Activated CD8-positive, alpha-beta memory T cell treated with anti-CD3 and anti-CD28 coated beads, Interleukin-2, amount 50 U/mL, for 1 hour (primary cell): Measurements from ENCODE around the gene ASTN2.

Experiments
- DNase-seq: peaks from one replicate; pipeline ENCODE4 v3.0.0-alpha.2; 2020; ENCODE audit errors: extremely low read depth

The ASTN2 gene

DNA sequence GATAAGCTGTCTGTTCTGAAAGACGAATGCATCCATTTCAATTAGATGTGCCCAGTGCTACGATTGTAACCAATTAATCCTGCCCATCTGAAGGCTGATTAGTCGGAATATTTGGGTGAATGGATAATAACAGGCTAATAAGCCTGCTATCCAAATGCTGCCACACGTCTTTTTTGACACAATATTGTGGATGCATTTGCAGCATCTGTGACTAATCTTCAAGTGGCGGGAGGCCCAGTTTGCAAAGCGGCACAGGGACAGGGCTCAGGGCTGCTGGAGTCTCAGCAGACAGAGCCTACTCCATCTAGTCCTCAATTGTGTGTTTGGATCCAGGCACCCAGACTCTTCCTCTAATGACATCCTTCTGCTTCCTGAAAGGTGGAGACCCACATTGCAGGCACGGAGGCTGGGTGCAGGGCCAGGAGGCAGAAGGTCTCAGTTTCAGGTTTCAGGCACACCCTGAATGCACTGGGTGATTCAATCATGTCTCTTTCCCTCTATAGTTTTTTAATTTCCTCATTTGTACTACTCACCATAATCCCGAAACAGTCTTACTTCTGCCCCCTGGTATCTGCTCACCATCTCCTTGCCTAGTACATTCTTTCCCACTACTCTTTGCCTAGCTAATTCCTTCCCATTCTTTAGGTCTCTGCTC, 169.6 kb downstream of the ASTN2 start:
- no peak for DNase-seq

DNA sequence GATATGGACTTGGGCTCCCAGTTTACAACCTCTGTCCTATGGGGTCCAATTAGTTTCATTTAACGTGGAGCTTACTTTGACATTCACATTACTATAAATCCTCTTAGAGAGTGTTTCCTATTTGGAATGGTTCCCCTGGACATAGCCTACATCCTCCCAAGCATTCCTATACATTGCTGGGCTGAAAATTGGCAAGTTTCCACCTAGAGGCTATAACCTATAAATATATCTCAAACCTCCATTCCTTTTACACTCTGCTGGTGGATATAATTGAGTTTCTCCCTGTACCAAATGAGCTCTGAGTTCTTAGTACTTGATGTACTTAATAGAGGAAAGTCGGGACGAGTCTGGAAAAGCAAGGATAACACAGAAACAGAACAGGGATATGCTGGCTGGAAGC, 172.8 kb downstream of the ASTN2 start:
- no peak for DNase-seq

DNA sequence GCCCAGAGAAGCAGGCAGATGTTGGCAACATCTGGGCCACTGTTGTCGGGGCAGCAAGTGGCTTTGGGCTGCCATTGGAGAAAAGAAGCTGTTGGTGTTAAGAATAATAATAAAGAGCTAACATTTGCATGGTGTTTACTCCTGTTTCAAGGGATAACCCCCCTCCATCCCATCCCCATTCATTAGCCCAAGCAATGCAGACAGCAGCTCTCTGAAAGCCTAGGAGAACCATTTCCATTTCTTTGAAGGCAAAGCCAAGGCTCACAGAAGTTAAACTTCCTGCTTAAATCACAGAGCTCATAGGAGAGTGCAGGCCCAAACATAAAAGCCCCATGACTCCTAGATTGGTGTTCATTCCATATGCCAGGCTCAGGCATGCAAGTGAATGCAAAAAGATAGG, 175.4 kb downstream of the ASTN2 start:
- DNase-seq = no peak

GRCh38 chr9:117234103-117234502, 180.8 kb downstream of the ASTN2 start:
- DNase-seq = no peak

DNA sequence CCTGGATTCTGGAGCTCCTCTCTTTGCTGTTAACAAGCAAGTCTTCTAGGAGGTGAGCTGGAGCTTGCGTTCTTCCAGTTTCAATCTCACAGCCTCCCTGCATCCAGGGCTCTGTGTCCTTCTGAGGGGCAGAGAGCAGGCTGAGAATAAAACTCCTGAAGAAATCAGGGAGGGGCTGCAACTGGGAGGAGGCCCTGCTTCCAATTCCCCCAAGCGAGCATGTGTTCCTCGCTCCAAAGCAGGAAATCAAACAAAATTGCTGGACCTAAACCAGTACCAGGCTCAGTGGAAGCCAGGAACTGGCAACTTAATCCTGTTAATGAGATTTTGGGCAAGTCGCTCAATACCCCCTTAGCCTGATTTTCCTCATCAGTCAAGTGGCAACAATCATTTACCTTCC, 181.8 kb downstream of the ASTN2 start:
- DNase-seq = no peak

DNA sequence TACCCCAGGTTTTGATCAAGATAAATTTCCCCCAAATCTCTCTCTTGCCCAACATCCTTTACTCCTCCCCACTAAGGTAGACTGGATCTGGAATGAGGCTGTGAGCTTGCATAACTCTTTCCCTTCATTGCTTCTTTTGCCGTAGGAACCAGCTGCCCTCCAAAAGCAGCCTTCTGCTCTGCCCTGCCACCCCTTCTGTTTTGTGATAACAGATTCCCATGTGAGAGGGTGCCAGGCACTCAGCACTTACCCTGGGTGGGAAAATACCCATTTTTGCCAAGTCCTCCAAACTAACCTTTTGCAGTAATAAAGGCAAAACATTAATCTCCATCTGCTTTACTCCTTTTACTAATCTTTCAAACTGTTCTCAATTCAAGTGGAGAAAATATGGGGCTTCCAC, 182.6 kb downstream of the ASTN2 start:
- no peak for DNase-seq

DNA sequence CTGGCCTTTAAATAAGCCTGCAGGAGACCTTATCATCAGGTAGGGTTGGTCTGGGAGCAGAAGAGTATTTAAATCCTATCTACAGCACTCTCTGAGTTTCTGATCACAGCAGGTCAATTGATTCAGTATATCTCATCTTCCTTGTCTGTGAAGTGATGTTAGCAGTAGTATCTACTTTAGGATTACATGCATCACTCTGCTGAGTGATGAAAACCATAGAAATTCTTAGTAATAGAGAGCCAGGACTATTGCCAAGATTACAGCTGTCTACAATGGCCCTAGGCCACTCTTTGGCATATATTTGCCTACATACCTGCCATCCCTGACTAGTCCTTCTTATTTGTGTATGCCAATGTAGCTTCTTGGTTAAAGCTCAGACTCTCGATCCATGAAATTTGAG, 183.8 kb downstream of the ASTN2 start:
- no peak for DNase-seq

DNA sequence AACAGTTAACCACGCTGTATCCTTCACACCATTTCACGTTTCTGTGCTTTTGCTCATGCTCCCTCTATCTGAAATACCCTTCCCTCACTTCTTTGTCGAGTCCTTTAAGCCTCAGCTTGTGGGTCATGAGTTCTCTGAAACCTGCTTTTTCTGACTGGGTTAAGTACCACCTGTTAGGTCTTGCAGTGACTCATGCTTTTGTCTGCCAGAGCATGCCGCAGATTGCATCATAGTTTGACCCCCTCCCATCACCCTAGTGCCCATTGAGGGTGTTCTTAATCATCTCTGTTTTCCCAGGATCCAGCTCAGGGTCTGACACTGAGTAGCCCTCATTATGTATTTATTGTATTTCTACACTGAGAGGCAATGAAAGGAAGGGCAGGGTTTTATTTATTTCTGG, 190.2 kb downstream of the ASTN2 start:
- DNase-seq = no peak

GRCh38 chr9:117218951-117219350, 195.9 kb downstream of the ASTN2 start:
- DNase-seq = no peak

GRCh38 chr9:117214416-117214815, 200.4 kb downstream of the ASTN2 start:
- no peak for DNase-seq

DNA sequence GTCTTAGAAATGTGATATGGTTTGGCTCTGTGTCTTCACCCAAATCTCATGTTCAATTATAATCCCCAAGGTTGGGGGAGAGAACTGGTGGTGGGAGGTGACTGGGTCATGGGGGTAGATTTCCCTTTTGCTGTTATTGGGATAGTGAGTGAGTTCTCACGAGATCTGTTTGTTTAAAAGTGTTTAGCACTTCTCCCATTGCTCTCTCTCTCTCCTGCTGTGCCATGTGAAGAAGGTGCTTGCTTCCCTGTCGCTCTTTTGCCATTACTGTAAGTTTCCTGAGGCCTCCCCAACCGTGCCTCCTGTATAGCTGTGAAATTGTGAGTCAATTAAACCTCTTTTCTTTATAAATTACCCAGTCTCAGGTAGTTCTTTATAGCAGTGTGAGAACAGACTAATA, 203.6 kb downstream of the ASTN2 start:
- no peak for DNase-seq

DNA sequence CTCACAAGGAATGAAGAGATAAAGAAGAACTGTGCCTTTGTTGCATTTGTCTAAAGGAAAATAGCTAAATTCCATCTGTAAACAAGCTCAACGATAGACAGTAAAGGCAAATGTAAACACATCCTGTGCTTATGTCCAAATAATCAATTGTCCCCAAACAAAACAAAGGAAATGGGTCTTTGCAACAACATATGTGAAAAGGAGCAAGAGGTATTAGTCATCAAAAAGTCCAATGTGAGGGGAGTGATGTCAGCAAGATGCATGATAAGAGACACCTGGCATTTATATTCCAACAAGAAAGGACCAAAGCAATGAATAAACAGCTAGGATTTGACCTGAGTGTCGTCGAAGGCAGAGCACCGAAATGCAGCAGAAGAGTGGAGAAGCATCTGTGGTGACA, 209.1 kb downstream of the ASTN2 start:
- no peak for DNase-seq

DNA sequence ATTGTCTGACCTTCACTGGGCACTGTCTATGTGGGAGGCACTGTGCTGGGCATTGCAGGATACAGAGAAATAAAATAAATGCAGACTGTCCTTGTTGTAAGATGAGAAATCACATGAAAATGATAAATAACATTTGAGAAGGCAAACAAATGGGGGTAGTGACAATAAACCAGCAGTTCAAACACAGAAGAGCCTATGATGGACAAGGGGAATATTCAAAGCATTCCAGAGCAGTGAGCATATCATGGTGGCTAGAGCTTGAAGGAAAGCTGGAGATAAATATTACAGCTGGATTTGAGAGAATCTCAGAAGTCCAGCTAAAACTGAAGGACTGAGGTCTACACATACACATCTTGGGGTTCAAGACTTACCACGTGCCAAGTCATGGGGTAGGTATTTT, 209.9 kb downstream of the ASTN2 start:
- DNase-seq = no peak

DNA sequence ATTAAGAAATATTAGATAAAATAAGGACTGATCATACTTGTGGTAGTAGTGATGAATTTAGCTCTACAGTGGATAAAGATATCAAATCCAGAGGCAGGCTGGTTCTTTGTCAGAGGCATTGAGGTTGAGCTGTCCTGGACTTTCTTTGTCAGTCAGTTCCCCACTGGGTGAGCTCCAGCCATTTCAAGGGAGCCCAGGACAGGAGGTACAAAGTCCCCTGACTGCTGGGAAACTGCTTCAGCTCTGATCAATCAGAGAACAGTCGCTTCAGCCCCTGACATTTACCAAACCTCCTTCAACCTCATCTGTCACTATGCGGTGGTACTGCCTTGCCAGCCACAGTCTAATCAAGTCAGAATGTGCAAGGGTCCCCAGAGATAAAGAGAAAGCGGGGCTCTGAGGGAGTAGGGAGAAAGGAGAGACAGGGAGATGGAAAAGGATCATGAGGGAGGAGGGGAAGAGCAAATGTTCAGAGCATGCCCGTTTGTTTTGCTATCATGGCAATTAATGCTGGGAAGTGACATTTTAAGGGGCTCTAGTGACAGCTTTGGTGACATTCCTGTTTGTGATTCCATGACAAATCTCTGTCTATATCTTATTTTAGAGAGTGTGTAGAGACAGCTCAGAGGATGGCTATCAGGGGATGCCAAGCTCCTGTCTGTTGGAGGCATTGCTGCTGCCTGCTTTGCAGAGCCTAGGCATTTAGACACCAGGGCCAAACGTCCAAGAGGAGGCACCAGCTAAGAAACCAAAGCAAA, 223.2 kb downstream of the ASTN2 start:
- no peak for DNase-seq

GRCh38 chr9:117189121-117189520, 225.7 kb downstream of the ASTN2 start:
- no peak for DNase-seq

GRCh38 chr9:117188394-117188793, 226.5 kb downstream of the ASTN2 start:
- no peak for DNase-seq

DNA sequence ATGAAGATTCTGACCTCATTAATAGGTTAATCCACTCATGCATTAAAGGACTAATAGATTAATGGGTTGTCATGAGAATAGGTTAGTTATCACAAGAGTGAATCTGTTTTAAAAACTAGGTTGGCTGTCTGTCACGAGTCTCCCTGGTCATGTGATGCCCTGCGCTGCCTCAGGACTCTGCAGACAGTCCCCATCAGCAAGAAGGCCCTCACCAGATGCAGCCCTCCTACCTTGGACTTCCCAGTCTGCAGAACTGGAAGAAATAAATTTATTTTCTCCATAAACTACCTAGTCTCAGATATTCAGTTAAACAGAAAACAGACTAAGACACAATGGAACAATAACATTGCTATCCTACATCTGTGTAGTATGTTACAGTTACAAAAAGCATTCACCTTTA, 227.4 kb downstream of the ASTN2 start:
- DNase-seq = no peak

DNA sequence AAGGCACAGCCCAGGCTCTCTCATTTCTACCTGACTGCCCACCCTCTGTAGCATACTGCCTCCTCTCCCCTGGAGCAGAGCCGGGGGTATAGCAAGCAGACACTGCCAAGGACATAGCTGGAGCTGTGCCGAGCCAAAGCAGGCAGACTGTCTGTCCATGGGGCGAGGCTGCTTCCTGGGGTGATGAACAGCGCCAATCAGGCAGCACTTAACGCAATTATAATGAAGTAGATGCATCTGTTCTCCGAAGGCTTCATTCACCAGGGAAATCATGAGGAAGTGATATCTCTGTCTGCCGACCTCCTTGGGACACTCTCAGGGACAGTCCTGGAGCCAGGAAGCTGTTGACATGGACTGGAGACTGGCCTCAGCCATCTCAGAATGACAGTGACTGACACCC, 230.7 kb downstream of the ASTN2 start:
- DNase-seq = no peak

- no peak for DNase-seq
These were observed 232.8 kb downstream of the ASTN2 start for GRCh38 chr9:117182046-117182445.

- no peak for DNase-seq
These were observed 233.9 kb downstream of the ASTN2 start for GRCh38 chr9:117180896-117181445.

DNA sequence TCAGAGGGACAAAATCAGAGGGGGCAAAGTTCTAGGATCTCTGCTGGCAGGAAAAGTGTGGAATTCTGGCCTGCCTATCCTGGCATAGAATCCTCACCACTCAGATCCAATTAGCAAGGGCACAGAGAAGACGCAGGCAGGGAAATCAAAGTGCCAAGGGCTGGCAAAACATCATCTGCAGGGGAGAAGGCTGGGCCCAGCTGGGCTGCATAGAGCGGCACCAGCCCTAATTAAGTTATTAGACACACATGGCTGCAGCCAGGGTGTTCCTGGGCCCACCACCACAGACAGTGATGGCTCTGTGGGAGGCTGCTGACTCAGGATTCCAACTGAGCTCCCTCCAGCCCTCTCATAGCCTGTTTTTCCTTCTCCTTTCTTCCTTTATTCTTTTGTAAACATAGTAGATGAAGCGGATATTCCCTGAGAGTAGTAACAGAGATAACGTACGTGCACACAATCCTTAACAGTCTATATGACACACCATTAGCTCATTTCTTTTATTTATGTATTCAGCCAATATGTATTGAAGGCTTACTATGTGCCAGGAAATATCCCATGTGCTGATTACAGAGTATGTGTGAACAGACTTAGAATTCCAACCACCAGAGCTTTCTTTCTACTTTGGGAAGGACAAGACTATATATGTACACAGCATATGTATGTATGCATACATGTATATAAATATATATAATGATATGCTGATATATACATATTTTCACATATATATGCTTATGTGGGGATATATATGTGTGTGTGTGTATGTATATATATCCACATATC, 236.1 kb downstream of the ASTN2 start:
- DNase-seq = no peak

GRCh38 chr9:117170567-117170966, 244.3 kb downstream of the ASTN2 start:
- no peak for DNase-seq
